Measurements from ENCODE around the gene TMEM125.

GRCh38 chr1:43256675-43257570, 12.9 kb upstream of the TMEM125 start:
- TF ChIP-seq, protein P1, sequence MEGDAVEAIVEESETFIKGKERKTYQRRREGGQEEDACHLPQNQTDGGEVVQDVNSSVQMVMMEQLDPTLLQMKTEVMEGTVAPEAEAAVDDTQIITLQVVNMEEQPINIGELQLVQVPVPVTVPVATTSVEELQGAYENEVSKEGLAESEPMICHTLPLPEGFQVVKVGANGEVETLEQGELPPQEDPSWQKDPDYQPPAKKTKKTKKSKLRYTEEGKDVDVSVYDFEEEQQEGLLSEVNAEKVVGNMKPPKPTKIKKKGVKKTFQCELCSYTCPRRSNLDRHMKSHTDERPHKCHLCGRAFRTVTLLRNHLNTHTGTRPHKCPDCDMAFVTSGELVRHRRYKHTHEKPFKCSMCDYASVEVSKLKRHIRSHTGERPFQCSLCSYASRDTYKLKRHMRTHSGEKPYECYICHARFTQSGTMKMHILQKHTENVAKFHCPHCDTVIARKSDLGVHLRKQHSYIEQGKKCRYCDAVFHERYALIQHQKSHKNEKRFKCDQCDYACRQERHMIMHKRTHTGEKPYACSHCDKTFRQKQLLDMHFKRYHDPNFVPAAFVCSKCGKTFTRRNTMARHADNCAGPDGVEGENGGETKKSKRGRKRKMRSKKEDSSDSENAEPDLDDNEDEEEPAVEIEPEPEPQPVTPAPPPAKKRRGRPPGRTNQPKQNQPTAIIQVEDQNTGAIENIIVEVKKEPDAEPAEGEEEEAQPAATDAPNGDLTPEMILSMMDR (IDR thresholded peaks at IDR 0.05), result no peak
- TF ChIP-seq, protein P2, sequence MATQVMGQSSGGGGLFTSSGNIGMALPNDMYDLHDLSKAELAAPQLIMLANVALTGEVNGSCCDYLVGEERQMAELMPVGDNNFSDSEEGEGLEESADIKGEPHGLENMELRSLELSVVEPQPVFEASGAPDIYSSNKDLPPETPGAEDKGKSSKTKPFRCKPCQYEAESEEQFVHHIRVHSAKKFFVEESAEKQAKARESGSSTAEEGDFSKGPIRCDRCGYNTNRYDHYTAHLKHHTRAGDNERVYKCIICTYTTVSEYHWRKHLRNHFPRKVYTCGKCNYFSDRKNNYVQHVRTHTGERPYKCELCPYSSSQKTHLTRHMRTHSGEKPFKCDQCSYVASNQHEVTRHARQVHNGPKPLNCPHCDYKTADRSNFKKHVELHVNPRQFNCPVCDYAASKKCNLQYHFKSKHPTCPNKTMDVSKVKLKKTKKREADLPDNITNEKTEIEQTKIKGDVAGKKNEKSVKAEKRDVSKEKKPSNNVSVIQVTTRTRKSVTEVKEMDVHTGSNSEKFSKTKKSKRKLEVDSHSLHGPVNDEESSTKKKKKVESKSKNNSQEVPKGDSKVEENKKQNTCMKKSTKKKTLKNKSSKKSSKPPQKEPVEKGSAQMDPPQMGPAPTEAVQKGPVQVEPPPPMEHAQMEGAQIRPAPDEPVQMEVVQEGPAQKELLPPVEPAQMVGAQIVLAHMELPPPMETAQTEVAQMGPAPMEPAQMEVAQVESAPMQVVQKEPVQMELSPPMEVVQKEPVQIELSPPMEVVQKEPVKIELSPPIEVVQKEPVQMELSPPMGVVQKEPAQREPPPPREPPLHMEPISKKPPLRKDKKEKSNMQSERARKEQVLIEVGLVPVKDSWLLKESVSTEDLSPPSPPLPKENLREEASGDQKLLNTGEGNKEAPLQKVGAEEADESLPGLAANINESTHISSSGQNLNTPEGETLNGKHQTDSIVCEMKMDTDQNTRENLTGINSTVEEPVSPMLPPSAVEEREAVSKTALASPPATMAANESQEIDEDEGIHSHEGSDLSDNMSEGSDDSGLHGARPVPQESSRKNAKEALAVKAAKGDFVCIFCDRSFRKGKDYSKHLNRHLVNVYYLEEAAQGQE (IDR thresholded peaks at IDR 0.05; ENCODE audit: insufficient read depth in 1 of 2, low read depth in 2 of 2, low read length in 1 of 2), result no peak
- TF ChIP-seq POLR2AphosphoS5 (IDR thresholded peaks at IDR 0.05; ENCODE audit: low read depth, low read length) (no peak), TCF7L2 (IDR thresholded peaks at IDR 0.05; ENCODE audit: low read depth, low read length) (no peak), SIN3A (IDR thresholded peaks at IDR 0.05; ENCODE audit: borderline replicate concordance, insufficient read depth, low read depth, low read length) (no peak)
